Myocyte (in vitro differentiated cells): ENCODE measurements around the gene SCN5A. TPM values are rescaled to one million over a fixed set of nuclear protein-coding genes. Genes with fewer than 3 reads are reported as not detected.

Experiments used
- DNase-seq: peaks from one replicate; pipeline ENCODE4 v3.0.0-alpha.2; 2012; ENCODE audit warnings: low read depth
- polyA plus RNA-seq: library from polyadenylated mRNA; unstranded; fragments of >200 nt; gene quantifications from one replicate; pipeline ENCODE4 v1.2.1, GENCODE V29; 2012; ENCODE audit warnings: missing spikeins
- total RNA-seq: library from RNA; depleted of rRNA; stranded (reverse); fragments of >200 nt; gene quantifications from 2 replicates; pipeline ENCODE4 v1.2.3, GENCODE V29; 2014

Gene SCN5A
- 72.3 and 194 TPM in 2 replicates for total RNA-seq
- polyA plus RNA-seq = 57.6 TPM

DNA sequence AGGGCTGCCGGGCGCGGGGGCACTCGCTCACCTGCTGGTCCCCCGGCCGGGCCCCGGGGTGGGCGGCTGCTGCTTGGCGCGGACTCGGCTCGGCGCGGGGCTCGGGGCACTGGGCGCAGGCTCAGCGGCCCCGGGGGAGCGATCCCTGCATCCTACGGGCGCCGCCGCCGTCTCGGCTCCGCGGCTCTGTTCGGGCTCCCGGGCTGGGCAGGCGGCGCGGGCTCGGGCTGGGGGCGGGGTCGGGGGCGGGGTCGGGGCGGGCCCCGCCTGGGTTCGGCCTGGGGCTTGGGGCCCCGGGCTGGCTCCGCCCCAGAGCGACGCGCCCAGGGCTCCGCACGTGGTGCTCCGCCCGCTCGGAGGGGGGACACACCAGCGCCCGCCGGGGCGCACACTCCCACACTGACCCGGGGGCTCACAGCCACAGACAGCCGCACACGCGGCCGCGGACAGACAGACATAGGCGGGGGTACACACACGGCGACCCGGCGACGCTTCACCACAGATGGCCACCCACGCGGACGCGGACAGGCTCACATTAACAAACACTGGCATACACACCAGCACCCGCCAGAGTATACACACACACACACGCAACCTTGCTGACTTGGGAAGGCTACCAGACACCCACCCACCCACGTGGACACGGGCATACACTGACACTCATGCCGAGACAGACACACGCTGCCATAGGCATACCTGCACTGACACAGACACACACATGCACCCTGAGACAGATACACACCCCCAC lies at the start of gene SCN5A:
Gene SCN5A (minus strand): TSS at position 188 of the 748 bp plus-strand sequence. CDS start 16,380 bp downstream, outside the sequence.
- DNase-seq = peak; percentile 78

DNA sequence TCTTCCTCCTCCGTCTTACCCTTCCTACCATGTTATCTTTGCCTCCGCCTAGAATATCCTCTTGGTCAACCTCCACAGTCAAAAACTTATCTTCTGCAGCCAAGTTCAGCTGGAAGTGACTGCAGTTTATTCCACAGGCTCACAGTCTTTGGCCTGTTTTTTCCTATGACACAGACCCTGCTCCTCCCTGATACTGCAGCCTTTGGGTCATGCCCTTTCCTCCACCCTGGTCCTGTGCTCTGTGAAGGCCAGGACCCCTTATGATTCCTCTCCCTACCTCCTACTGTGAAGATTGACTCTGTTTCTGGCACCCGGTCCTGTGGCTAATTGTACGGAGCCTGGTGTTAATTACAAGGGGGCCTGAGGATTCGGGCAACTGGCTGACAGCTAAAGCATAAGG lies 49.3 kb upstream of the SCN5A start:
- no peak for DNase-seq

DNA sequence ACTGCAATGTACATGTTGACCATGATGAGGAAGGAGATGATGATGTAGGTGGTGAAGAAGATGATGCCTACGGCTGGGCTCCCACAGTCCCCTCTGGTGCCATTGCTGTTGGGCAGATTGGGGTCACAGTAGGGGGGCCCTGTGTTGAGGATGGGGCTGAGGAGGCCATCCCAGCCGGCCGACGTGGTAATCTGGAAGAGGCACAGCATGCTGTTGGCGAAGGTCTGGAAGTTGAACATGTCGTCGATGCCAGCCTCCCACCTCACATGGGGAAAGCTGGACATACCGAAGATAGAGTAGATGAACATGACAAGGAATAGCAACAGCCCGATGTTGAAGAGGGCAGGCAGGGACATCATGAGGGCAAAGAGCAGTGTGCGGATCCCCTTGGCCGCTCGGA lies 48.6 kb upstream of the SCN5A start:
- DNase-seq = no peak

GRCh38 chr3:38696034-38696433 lies 46.5 kb upstream of the SCN5A start:
- DNase-seq = no peak

- DNase-seq = no peak
Measured at GRCh38 chr3:38690185-38690584, 40.7 kb upstream of the SCN5A start.

- DNase-seq = no peak
Measured at GRCh38 chr3:38689774-38690173, 40.3 kb upstream of the SCN5A start.

- no peak for DNase-seq
Measured at GRCh38 chr3:38689346-38689745, 39.9 kb upstream of the SCN5A start.

DNA sequence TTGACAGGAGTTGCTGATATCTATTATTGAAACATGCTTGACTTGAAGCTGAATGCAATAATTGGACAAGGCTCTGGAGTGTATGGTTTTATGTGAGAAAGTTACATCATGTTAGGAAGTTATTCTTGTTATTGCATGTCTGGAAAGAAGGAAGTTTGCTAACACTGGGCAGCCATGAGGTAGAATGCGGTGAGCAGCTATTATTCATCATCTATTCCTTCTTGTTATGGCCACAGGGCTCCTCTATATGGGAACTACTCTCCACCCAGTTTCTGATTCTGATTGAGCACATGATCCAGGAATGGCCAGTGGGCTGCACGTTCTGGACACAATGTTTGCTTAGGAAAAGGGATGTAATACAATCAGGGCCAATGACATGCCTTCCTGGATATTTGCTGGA lies 37.8 kb upstream of the SCN5A start:
- DNase-seq = no peak

DNA sequence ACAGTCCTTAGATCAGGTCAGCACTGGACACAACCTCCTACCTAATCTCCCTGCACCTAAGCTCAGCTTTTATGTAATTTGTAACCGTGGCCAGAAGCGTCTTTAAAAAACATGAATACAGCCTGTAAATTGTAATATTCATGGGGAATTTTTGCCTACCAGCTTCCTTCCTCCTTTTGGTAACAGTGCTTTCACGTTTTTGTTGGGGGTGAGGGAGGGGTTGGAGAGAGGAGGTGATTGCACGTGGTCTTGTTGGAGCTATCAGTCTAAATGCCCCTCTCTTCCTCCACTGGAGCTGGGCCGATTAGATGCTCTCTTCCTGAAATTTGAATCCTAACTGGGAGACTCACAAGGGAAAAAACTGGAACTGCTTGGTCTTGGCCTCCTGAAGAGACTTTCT lies 35.1 kb upstream of the SCN5A start:
- no peak for DNase-seq

DNA sequence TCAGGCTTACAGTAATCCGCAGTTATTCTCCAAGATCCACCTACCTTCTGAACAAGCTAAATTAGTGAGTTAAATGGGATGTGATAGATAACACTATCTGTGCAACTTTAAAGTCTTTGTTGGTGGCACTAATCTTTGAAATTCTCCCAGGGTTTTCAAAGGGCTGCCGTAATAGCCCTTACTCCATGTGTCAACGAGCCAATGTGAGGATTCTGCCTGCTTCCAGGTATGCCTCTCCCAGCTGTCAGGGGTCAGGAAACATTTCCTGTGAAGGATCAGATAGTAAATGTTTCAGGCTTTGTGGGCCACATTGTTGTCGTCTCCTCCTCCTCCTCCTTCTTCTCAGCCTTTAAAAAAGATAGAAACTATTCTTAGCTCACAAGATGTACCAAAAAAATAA lies 20.2 kb upstream of the SCN5A start:
- DNase-seq = no peak

DNA sequence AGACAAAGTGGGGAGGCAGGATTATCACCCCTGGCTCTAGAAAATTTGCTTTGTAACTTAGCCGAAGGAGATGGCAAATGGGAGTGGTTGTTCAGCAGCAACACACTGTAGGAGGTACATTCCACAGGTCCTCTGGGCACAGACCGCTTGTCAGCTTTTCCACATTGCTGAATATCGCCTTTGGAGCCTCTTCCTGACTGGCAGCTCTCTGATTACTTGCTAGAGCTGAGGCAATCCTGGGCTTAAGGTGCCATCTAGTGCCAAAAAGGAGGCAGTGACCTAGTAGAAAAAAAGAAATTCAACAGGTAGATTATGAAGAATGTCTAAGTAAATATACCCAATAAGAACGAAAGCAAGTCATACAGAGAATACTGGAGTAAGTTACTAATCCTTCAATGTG lies 13.1 kb upstream of the SCN5A start:
- DNase-seq = no peak

- no peak for DNase-seq
Measured at GRCh38 chr3:38658841-38659240, 9.4 kb upstream of the SCN5A start.

DNA sequence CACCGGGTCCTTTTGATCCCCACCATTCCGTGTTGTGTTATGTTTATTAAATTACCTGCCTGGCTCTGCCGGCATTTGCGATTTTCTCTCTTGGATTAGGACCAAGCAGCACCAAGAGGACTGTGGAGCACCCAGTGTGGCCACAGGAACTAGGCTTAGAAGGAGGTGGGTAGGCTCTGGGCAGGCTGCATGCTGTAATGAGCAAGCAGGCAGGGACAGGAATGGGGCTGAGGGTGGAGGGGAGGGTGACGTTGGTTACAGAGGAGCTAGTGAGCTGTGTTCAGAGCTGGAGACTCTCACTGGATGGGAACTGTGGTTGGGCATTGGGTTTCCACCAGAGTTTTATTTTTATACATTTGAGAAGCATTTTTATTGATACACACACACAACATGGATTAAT lies 7.9 kb upstream of the SCN5A start:
- DNase-seq = no peak

DNA sequence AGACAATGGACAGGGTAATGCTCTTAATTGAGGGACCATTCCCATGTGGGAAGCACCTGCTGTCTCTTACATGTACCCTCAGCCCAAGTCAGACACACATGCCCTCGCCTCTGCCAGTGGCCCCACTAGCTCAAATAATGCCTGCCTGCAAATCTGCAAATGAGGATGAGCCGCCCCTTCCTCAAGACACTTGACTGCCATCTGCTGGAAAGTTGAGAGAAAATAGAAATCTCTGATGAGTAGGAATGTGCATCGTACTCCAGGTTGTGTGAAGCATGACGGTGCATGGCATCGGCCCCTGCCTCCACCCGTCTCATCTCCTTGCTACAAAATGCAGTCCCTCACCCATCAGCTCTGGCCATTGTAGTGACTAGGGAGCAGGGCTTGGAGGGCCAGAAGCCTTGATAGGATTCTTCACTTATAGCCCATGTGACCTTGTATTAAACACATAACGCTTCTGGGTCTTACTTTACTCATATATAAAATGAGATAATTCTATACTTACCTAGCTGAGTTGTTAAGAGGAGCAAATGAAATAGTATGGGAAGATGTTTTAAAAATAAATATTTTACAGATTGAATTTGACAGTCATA lies 6.3 kb upstream of the SCN5A start:
- peak; percentile 74 for DNase-seq

GRCh38 chr3:38653685-38654537 lies 4.4 kb upstream of the SCN5A start:
- no peak for DNase-seq

- no peak for DNase-seq
Measured at GRCh38 chr3:38652934-38653333, 3.4 kb upstream of the SCN5A start.

DNA sequence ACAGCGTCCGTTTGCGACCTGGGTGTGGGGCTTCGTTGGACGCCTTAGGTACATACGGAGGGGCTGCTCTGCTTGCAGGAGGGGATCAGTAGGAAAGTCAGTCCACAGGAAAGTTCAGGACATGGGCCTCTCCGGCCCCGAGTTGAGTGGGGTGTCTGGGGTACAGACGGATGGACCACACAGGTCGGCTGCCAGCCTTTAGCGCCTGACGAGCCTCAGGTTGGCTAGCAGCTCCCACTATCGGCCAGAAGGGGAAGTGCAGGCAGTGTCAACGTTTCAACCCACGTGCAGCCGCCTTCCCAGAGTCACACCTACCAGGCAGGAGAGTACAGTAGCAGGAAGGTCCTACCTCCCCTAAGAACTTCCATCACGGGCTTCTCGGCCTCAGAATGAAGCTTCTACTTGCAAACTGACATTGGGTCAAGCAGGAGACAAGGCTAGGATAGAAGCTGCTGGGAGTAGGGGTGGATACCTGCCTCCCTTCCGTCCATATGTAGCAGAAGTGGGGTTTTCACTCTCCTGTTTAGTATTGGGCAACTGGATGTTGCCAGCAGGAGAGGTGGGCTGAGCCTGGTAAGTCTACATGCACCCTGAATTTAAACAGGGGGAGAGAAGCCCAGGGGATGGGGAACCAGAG lies 1.8 kb upstream of the SCN5A start:
- peak; percentile 75 for DNase-seq

GRCh38 chr3:38650248-38650951 lies 913 bp upstream of the SCN5A start:
- DNase-seq = no peak

DNA sequence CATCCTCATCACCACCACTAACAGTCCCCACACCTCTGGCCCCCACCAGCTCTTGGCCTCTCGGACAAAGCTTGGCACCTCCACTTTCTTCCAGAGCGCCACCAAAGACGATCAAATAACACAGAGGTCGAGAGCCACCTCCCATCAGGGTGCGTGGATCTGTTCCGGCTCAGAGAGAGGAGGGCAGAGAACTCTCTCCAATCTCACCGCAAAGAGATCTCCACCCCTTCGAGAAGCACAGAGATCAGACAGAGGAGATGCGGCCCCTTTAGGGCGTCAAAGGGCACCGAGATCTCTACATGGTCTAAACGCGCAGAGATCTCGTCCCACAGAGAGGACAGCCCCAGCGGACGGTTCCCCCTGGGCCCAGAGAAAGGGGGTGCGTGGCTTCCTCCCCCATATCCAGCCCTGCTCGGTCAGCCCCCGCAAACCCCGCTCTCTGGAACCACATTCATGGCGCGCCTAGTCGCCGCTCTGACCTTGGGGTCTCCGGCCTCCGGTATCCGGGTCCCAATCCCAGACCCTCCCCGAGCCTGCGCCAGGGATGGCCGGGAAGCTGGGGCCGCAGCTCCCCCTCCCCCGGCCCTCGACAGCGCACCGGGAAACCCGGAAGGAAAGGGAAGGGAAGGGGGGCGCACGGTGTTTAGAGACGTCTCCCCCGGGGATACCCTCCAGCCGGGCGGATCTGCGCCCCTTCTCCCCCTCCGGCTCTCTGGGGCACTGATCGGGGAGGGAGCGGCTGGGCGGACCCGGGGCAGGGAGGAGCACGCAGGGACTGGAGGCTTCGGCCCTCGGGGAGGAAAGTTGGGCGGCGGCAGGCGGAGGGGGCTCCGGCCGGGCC lies 608 bp downstream of the SCN5A start:
- DNase-seq = no peak

DNA sequence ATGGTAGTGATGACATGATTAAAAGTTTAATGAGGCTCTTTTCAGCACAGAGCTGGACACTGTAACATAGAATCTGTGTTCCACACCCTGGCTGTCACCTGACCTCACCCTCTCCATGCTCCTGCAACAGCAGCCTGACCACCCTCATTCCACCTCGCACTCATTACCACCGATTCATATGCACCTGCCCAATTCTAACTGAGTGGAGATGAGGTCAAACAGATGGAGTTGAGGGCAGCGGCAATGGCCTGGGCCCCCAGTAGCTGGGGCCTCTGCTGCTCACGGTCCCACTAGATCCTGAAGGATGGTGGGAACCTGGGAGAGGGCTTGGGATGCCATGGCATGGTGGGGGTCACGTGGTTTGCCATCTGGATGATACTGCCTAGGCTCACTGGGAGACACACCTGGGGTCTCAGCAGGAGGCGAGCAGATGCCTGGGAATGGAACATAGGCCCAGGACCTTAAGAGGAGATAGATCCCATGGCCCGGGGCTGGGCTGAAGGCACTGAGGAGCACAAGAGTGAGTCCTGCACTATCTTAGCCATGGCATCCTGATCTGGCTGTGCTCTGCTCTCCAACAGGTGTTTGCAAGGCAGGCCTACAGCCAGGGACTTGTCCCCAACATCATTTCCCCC lies 1.3 kb downstream of the SCN5A start:
- DNase-seq = no peak
